HG02759 (cell line): ENCODE data around the gene HUS1.
A peak's percentile ranks its signal among the peaks of the same experiment; 100 is the strongest.
"Not testable (repeated sequence)": the region's sequence is repeated elsewhere in the genome, so short reads cannot be mapped to it uniquely, and the experiment has no call there.

Experiments
- ATAC-seq: cut with Tn5 transposase; IDR thresholded peaks from one replicate; pipeline ENCODE4 v1.9.1; 2021; ENCODE audit warnings: mild to moderate bottlenecking, moderate library complexity; ENCODE audit not compliant: unreplicated experiment

Gene HUS1

GRCh38 chr7:47980648-47981047 lies 1.2 kb upstream of the HUS1 start:
- ATAC-seq: not testable (repeated sequence)

- no peak for ATAC-seq
Measured at GRCh38 chr7:47979832-47980181, 392 bp upstream of the HUS1 start.

- ATAC-seq: no peak
Measured at GRCh38 chr7:47978790-47979144, 648 bp downstream of the HUS1 start.

- ATAC-seq: no peak
Measured at GRCh38 chr7:47973739-47974138, 5.7 kb downstream of the HUS1 start.

- ATAC-seq: no peak
Measured at GRCh38 chr7:47970761-47971160, 8.7 kb downstream of the HUS1 start.

GRCh38 chr7:47968847-47969774 lies 10.3 kb downstream of the HUS1 start:
- peak; percentile 88 for ATAC-seq

GRCh38 chr7:47967708-47968107 lies 11.7 kb downstream of the HUS1 start:
- no peak for ATAC-seq

GRCh38 chr7:47967123-47967522 lies 12.3 kb downstream of the HUS1 start:
- ATAC-seq: no peak

- no peak for ATAC-seq
Measured at GRCh38 chr7:47965456-47965855, 14.0 kb downstream of the HUS1 start.

GRCh38 chr7:47962262-47962661 lies 17.2 kb downstream of the HUS1 start:
- no peak for ATAC-seq

- no peak for ATAC-seq
Measured at GRCh38 chr7:47957156-47957555, 22.3 kb downstream of the HUS1 start.

- no peak for ATAC-seq
Measured at GRCh38 chr7:47956220-47956619, 23.2 kb downstream of the HUS1 start.

- peak; percentile 40 for ATAC-seq
Measured at GRCh38 chr7:47954231-47954911, 25.0 kb downstream of the HUS1 start.

GRCh38 chr7:47953822-47954221 lies 25.6 kb downstream of the HUS1 start:
- peak; percentile 54 for ATAC-seq

GRCh38 chr7:47952224-47952623 lies 27.2 kb downstream of the HUS1 start:
- no peak for ATAC-seq

- ATAC-seq: no peak
Measured at GRCh38 chr7:47951374-47951773, 28.0 kb downstream of the HUS1 start.

- no peak for ATAC-seq
Measured at GRCh38 chr7:47950714-47951113, 28.7 kb downstream of the HUS1 start.

- no peak for ATAC-seq
Measured at GRCh38 chr7:47949703-47950102, 29.7 kb downstream of the HUS1 start.

- ATAC-seq: no peak
Measured at GRCh38 chr7:47948141-47948790, 31.1 kb downstream of the HUS1 start, which contains the start of gene PKD1L1. Gene PKD1L1 (minus strand): TSS chr7:47948466. CDS start chr7:47948440, 26 bp downstream.

GRCh38 chr7:47947355-47947749 lies 32.1 kb downstream of the HUS1 start:
- ATAC-seq: no peak

GRCh38 chr7:47946581-47947354 lies 32.6 kb downstream of the HUS1 start:
- no peak for ATAC-seq
